Uterus (tissue), 2 donors: ENCODE measurements around the gene TNFRSF11A.

Experiments used
- POLR2A ChIP-seq, 2 donors: fragments of 450-650 bp; IDR thresholded peaks; one replicate each; pipeline ENCODE4 v1.6.1; 2016; ENCODE audit warnings: antibody characterized with exemption in 2 of 2, mild to moderate bottlenecking in 1 of 2, moderate library complexity in 1 of 2
- TF ChIP-seq, protein P1 (sequence below), 4 experiments: fragments of 200-600 bp in 2 of 4; fragments of 450-650 bp in 2 of 4; sonication (generic) in 2 of 4; IDR thresholded peaks; one replicate each; pipeline ENCODE4 v1.5.1; 2016 to 2019; ENCODE audit warnings: antibody characterized with exemption in 4 of 4, mild to moderate bottlenecking in 2 of 4, moderate library complexity in 1 of 4

DNA sequence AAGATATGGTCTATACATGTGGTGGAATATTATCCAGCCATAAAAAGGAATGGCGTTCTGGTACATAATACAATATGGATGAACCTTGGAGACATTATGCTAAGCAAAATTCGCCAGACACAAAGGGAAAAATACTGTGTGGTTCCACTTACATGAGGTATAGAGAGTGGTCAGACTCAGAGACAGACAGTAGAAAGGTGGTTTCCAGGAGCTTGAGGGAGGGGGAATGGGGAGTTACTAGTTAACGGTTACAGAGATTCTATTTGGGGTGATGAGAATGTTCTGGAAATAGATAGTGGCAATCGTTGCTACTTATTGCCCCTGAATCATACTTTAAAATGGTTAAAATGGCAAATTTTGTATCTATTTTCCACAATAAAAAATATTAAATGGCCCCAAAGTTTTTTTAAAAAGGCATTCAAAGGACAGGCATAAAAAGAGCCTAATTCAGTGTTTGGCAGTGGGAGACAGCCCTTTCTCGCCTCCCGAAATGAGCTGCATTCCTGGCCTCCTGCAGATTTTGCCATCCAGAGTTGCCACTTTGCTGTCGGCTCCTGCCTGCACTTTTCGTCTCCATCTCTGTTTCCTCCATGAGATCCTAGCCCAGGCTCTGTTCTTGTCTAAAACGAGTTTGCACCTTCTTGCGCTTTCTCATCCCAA is 13.5 kb downstream of the TNFRSF11A start:
- TF ChIP-seq, protein P1, sequence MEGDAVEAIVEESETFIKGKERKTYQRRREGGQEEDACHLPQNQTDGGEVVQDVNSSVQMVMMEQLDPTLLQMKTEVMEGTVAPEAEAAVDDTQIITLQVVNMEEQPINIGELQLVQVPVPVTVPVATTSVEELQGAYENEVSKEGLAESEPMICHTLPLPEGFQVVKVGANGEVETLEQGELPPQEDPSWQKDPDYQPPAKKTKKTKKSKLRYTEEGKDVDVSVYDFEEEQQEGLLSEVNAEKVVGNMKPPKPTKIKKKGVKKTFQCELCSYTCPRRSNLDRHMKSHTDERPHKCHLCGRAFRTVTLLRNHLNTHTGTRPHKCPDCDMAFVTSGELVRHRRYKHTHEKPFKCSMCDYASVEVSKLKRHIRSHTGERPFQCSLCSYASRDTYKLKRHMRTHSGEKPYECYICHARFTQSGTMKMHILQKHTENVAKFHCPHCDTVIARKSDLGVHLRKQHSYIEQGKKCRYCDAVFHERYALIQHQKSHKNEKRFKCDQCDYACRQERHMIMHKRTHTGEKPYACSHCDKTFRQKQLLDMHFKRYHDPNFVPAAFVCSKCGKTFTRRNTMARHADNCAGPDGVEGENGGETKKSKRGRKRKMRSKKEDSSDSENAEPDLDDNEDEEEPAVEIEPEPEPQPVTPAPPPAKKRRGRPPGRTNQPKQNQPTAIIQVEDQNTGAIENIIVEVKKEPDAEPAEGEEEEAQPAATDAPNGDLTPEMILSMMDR (IDR thresholded peaks at IDR 0.05): no peak
- no peak for TF ChIP-seq POLR2A (IDR thresholded peaks at IDR 0.05)
